NCI-H2196 (cell line): ENCODE data around the gene PRKAB2.
"Not testable (repeated sequence)": the region's sequence is repeated elsewhere in the genome, so short reads cannot be mapped to it uniquely, and the experiment has no call there.

Experiments
- DNase-seq: peaks from one replicate; lab custom pipeline; 2025; ENCODE audit not compliant: unreplicated experiment; lab: John Stamatoyannopoulos, UW

PRKAB2 gene

GRCh38 chr1:147177611-147178380 is 5.5 kb upstream of the PRKAB2 start:
- DNase-seq: no peak

DNA sequence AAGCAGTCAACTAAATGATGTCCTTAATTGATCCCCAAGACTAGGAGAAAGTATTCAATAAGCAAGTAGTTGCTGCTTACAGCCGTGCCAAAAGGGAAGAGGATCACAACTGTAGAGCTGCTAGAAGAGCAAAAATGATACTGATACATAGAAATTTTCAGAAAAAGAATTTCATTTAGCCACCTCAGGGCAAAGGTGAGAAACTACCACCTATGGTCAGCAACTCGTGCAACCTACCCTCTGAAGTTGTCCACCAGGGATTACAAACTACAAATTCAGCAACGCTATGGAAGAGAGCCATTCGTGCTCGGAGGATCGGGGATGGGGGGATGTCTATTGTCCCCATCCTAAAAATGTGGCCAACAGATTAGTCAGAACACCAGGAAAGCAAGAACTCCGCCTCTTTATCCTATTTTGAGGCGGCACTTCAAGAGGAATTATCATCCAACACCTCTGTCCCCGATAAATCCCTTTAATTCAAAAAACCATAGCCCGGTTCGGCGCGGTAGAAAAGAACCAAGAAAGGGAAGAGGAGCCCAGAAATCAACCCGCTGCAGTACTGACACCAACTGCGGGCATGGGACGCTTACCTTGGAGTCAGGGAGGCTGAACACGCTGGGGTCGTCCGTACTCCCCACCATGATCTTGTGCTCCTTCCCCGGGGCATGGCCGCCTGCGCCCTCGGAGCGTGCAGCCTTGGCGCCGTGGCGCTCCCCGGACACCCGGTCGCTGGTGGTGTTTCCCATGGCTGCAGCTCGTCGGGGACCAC is 687 bp downstream of the PRKAB2 start:
- no peak for DNase-seq

GRCh38 chr1:147169840-147170674 is 2.2 kb downstream of the PRKAB2 start:
- no peak for DNase-seq

DNA sequence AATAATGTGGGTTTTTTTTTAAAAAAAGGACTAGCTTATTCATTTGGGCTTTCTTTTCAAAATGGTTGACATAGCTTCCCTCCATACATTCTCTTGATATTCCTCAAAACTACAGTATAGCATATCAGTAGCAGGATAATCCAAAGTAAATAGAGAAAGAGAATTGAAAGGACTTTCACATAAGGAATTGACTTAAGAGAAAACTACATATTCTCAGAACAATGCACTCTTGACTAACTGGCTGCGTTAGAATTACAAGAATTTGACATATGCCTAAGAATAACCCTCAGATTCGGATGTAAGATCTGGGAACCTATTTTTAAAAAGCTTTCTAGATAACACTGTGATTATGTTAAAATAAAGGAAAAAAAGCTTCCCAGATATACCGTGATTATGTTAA is 3.1 kb downstream of the PRKAB2 start:
- no peak for DNase-seq

GRCh38 chr1:147168626-147169058 is 3.6 kb downstream of the PRKAB2 start:
- peak; percentile 46 for DNase-seq

DNA sequence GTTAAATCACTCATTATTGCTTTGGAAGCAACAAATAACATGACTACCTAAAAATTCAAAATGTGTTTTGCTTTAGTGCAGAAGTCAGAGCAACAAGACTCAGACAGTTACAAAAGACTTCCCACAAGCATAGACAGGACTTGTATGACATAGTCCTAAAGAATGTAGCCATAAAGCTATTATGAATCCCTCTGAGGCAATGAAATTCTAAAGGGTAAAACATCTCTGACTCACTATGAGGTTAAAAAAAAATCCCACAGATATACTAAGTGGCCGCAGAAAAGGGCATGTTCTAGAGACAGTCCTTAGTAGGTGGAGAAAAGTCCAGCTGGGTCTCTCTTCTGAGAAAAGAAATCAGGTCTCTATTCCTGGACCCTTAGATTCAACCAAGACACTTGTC is 4.9 kb downstream of the PRKAB2 start:
- no peak for DNase-seq

GRCh38 chr1:147163019-147163418 is 9.3 kb downstream of the PRKAB2 start:
- no peak for DNase-seq

DNA sequence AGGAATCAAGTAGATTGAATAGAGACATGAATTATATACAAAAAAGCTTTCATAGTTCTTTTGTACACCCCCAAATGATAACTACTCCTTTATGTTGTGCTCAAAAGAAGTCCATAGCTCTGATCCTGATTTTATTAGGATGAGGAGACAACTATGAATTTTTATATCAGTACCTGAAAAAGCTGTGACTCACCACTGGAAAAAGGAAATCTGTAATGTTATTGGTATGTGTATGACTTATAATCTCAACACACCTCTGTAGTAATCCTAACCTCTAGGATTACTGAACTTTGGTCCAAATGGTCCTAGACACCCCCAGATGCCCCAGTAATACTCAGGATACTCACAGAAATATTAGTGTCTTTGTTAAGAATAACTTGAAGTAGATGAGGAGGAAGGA is 10.2 kb downstream of the PRKAB2 start:
- DNase-seq: no peak

DNA sequence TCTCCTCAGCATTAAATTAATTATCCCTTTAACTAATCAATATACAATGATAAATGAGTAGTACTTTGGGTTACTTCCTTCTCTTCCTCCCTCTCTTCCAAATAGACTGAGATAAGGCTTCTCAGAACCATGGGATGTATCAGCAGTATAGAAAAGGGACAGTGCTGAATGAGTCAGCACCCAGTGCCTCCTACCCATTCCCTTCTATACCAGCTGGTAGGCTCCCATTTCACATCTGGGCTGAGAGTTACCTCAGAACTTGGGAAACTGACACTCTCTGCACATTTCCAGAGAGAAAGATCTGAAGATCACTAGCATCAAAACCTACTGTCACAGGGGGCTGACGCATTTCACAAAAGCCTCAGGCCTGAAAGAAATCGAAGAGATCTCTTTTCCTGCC is 15.2 kb downstream of the PRKAB2 start:
- not testable (repeated sequence) for DNase-seq

DNA sequence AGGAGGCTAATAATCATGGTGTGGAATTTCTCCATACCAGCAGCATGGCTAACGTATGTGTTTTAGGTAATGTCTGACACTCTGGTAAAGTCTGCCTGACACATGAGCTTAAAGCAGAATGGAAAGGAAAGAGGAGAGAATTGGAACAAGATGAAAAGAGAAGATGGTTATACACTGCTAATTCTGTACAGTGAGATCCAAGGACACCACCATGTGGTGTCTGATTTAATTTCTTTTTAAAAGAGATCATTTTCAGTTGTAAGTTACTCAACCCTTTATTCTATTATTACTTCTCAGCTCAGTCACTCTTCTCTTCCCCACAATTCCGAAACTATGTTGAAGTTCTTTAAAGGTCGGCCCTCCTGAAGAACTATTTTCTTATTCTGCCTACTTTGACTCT is 15.6 kb downstream of the PRKAB2 start:
- DNase-seq: no peak

DNA sequence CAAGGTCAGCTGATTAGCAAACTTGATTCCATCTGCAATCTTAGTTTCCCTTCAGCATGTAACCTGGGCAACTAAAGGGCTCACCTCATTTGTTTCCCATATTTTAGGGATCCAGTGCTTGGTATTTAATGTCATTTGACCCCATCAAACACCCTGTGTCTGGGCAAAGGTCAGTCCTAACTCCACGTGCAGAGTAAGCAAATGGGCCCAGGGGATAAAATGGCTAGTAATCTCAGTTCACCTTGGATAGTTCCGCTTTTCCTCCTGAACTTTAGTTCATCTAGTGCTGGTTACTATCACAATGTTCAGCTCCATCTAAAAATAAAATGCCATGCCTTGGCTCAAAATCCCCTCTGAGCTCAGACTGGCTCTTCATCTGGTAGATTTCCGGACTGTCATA is 19.5 kb downstream of the PRKAB2 start:
- DNase-seq: no peak

DNA sequence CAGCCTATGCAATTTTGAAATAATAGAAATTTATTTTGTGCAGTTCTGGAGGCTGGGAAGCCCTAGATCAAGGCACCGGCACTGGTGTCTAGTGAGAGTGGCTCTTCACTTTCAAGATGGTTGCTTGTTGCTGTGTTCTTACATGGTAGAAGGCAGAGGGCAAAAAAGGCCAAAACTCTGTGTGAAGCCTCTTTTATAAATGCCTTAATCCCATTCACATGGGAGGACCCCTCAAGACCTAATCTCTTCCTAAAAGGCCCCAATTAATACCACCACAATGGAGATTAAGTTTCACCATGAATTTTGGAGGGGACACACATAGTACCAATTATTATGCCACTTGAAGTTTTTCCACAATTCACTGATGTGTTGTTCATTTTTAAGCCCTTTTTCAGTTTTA is 21.0 kb downstream of the PRKAB2 start:
- DNase-seq: no peak

DNA sequence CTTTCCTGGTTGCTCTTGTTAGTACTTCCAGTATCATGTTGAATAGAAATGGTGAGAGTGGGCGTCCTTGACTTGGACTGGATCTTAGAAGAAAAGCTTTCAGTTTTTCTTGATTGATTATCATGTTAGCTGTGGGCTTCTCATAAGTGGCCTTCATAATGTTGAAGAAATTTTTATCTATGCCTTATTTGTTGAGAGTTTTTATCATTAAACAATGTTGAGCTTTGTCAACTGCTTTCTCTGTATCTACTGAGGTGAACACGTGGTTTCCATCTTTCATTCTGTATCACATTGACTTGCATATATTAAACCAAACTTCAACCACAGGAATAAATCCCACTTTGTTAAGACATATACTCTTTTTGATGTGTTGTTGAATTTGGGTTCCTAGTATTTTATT is 29.4 kb downstream of the PRKAB2 start:
- no peak for DNase-seq

GRCh38 chr1:147130721-147131120 is 41.5 kb downstream of the PRKAB2 start:
- DNase-seq: not testable (repeated sequence)

- no peak for DNase-seq
Observed at GRCh38 chr1:147129116-147129873, 43.0 kb downstream of the PRKAB2 start.

- no peak for DNase-seq
Observed at GRCh38 chr1:147124266-147124665, 48.0 kb downstream of the PRKAB2 start.

DNA sequence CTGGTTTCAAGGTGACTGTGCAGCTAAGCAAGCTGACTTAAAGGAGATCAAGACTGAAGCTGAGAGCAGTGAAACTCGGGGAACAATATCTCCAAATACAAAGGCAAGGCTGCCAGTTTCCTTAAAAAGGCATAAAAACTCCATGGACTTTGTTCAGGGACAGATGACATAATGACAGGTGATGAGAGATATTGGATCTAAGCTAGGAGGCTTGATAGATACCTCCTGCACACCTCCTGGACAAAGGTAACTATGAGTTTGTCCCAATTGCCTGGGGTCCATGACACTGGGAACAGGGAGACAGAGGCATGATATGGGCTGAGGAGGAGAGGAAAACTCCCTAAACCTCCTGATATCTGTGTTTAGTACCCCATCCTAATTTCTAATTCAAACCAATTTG is 55.2 kb downstream of the PRKAB2 start:
- no peak for DNase-seq

DNA sequence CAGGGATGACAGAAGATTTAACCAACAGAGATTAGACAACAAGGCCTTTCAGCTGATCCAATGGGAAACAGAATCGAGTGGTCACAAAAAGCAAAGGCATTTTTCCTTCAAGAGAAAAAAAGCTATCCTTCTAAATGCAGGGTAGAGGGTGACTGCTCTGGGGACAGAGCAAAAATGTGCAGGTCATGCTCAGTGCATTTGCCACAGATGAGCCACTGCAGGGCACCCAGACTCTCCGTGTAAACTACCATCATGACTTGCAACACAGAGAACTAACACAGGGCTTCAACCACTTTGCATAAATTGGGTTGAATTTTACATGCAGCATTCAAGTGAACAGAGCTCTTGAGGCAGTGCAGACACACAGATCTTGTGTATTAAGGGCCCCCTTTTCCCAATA is 56.8 kb downstream of the PRKAB2 start:
- DNase-seq: no peak

DNA sequence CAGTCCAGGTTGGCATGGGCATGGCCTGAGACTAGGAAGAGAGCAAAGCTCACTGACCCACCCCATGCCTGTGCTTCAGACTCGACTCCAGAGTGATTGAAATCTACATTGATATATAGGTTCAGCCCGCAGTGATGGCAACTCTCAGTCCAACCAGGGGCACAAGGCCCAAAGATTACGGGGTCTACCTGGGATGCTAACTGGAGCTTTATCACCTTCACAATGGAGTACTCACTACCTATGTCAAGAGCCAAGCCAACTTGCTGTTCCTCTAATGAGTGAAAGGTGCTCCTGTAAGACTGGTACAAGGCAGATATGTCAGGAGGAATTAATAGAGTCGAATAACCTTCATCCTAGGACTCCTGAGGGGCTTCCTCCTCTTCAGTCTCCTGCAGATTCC is 57.2 kb downstream of the PRKAB2 start:
- DNase-seq: not testable (repeated sequence)

GRCh38 chr1:147114353-147114752 is 57.9 kb downstream of the PRKAB2 start:
- DNase-seq: not testable (repeated sequence)
